Mesothelial cell of epicardium (in vitro differentiated cells): Measurements from ENCODE around the gene WWC2. TPM values are rescaled to one million over a fixed set of nuclear protein-coding genes. Genes with fewer than 3 reads are reported as not detected.
A peak's percentile ranks its signal among the peaks of the same experiment; 100 is the strongest.

ENCODE experiments used
- DNase-seq, 2 experiments: peaks; one replicate each; pipeline ENCODE4 v3.0.0; 2021; ENCODE audit warnings: low spot score in 2 of 2; ENCODE audit not compliant: unreplicated experiment in 2 of 2
- H3K27ac Mint-ChIP-seq: 2 replicates; pipeline ENCODE4 v1.8.0; 2021; ENCODE audit warnings: mixed read lengths
- H3K27me3 Mint-ChIP-seq: 2 replicates; pipeline ENCODE4 v1.8.0; 2021; ENCODE audit warnings: low read depth, mixed read lengths
- H3K36me3 Mint-ChIP-seq: 2 replicates; pipeline ENCODE4 v1.8.0; 2021; ENCODE audit warnings: mixed read lengths
- H3K4me1 Mint-ChIP-seq: 2 replicates; pipeline ENCODE4 v1.8.0; 2021; ENCODE audit warnings: mixed read lengths
- H3K4me3 Mint-ChIP-seq: 2 replicates; pipeline ENCODE4 v1.8.0; 2021; ENCODE audit warnings: mild to moderate bottlenecking, moderate library complexity, mixed read lengths
- H3K9me3 Mint-ChIP-seq: 2 replicates; pipeline ENCODE4 v1.8.0; 2021; ENCODE audit warnings: mixed read lengths
- total RNA-seq: library from RNA; stranded (reverse); gene quantifications from 3 replicates; pipeline ENCODE4 v1.2.1, GENCODE V29; 2021
- TF ChIP-seq, protein P1 (sequence below): fragments of 200-600 bp; sonication (generic); IDR thresholded peaks from one replicate; pipeline ENCODE4 v1.5.0; 2021; ENCODE audit warnings: antibody characterized with exemption; ENCODE audit not compliant: unreplicated experiment

Gene WWC2
- total RNA-seq, 1 donor from 2014 or later, result 64.1 TPM

- DNase-seq, result no peak
- TF ChIP-seq, protein P1, sequence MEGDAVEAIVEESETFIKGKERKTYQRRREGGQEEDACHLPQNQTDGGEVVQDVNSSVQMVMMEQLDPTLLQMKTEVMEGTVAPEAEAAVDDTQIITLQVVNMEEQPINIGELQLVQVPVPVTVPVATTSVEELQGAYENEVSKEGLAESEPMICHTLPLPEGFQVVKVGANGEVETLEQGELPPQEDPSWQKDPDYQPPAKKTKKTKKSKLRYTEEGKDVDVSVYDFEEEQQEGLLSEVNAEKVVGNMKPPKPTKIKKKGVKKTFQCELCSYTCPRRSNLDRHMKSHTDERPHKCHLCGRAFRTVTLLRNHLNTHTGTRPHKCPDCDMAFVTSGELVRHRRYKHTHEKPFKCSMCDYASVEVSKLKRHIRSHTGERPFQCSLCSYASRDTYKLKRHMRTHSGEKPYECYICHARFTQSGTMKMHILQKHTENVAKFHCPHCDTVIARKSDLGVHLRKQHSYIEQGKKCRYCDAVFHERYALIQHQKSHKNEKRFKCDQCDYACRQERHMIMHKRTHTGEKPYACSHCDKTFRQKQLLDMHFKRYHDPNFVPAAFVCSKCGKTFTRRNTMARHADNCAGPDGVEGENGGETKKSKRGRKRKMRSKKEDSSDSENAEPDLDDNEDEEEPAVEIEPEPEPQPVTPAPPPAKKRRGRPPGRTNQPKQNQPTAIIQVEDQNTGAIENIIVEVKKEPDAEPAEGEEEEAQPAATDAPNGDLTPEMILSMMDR, result no peak
- Mint-ChIP-seq H3K4me1 (peaks cover 14% of the 10 kb centered on the region), H3K9me3 (peaks cover 36% of the 10 kb centered on the region), H3K27me3 (no peaks in the 10 kb centered on the region), H3K4me3 (no peak overlapping the region), H3K36me3 (peaks cover 8% of the 10 kb centered on the region), H3K27ac (no peak overlapping the region)
Observed at GRCh38 chr4:183071222-183071621, 27.8 kb upstream of the WWC2 start.

DNA sequence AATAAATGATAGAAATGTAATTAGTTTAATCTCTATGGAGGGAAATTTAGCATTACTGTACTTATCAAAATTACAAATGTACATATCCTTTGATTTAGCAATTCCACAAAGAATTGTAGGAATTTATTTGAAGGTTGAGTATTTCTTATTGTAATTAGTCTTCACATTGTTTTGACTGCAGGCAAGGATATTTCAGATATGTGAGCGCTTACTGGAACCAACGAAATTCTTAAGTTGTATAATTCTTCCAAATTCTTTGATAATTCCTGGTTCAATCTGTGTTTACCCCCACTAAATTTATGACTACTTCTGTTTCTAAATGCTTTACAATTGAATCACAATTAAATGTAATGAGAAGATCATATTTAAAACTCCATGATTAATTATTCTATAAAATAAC, 26.9 kb upstream of the WWC2 start:
- Mint-ChIP-seq H3K36me3 (peaks cover 8% of the 10 kb centered on the region), H3K4me3 (no peak overlapping the region), H3K4me1 (peaks cover 14% of the 10 kb centered on the region), H3K27ac (no peak overlapping the region), H3K27me3 (no peaks in the 10 kb centered on the region), H3K9me3 (peaks cover 36% of the 10 kb centered on the region)
- DNase-seq, result no peak
- TF ChIP-seq, protein P1, result no peak

- Mint-ChIP-seq H3K27ac (no peak overlapping the region), H3K4me3 (no peak overlapping the region)
- TF ChIP-seq, protein P1, result peak; percentile 60
Observed at GRCh38 chr4:183073838-183074145, 25.3 kb upstream of the WWC2 start.

GRCh38 chr4:183074288-183074990, 24.6 kb upstream of the WWC2 start:
- H3K4me1 Mint-ChIP-seq, result peaks cover 14% of the 10 kb centered on the region
- peaks cover 7% of the 10 kb centered on the region for H3K36me3 Mint-ChIP-seq
- peaks cover 24% of the 10 kb centered on the region for H3K9me3 Mint-ChIP-seq
- no peaks in the 10 kb centered on the region for H3K27me3 Mint-ChIP-seq
- TF ChIP-seq, protein P1, result no peak
- no peak for DNase-seq
- no peak overlapping the region for H3K4me3 Mint-ChIP-seq
- H3K27ac Mint-ChIP-seq, result peak overlapping the region; percentile 65

More at GRCh38 chr4:183073838-183074145, 25.3 kb upstream of the WWC2 start:
- H3K36me3 Mint-ChIP-seq, result peaks cover 7% of the 10 kb centered on the region
- DNase-seq, result no peak
- no peaks in the 10 kb centered on the region for H3K27me3 Mint-ChIP-seq
- peaks cover 28% of the 10 kb centered on the region for H3K9me3 Mint-ChIP-seq
- H3K4me1 Mint-ChIP-seq, result peaks cover 14% of the 10 kb centered on the region

- no peak overlapping the region for H3K27ac Mint-ChIP-seq
- H3K4me1 Mint-ChIP-seq, result peaks cover 10% of the 10 kb centered on the region
- TF ChIP-seq, protein P1, result no peak
- no peaks in the 10 kb centered on the region for H3K27me3 Mint-ChIP-seq
- no peaks in the 10 kb centered on the region for H3K36me3 Mint-ChIP-seq
- no peak for DNase-seq
- no peaks in the 10 kb centered on the region for H3K9me3 Mint-ChIP-seq
- no peak overlapping the region for H3K4me3 Mint-ChIP-seq
Observed at GRCh38 chr4:183078634-183079033, 20.4 kb upstream of the WWC2 start.
